ENCODE results near the gene MBD3L2B.

Gene MBD3L2B

GRCh38 chr19:6996810-6997209, 24.4 kb downstream of the MBD3L2B start:
- ChIA-PET POLR2A (no interaction called here), CTCF (no interaction called here)
- H3K9me3 ChIP-seq (ENCODE audit: control insufficient read depth, insufficient read depth, low read depth, low read length): no peaks in the 10 kb centered on the region
- no peaks in the 10 kb centered on the region; a peak in 1 of 3 replicates for H3K36me3 ChIP-seq (ENCODE audit: control insufficient read depth in 2 of 2, insufficient read depth in 1 of 2, low read length in 2 of 2)
- H3K4me1 ChIP-seq (ENCODE audit: control insufficient read depth, insufficient read depth, low read length): no peaks in the 10 kb centered on the region
- TF ChIP-seq SALL2 (tag by site-specific recombination; IDR thresholded peaks at IDR 0.05; ENCODE audit: borderline replicate concordance): no peak
- no peak for TF ChIP-seq IKZF3 (tag by site-specific recombination; IDR thresholded peaks at IDR 0.05)
- no peak for TF ChIP-seq EGR2 (tag by site-specific recombination; IDR thresholded peaks at IDR 0.05; ENCODE audit: low read depth)
- TF ChIP-seq ZSCAN16 (tag by site-specific recombination; IDR thresholded peaks at IDR 0.05): no peak
- no peak for TF ChIP-seq INSM2 (tag by site-specific recombination; IDR thresholded peaks at IDR 0.05)
- no peak for TF ChIP-seq TSHZ1 (tag by site-specific recombination; IDR thresholded peaks at IDR 0.05; ENCODE audit: borderline replicate concordance)
- no peak for TF ChIP-seq ZNF174 (tag by site-specific recombination; IDR thresholded peaks at IDR 0.05)
- no peak for TF ChIP-seq ZNF423 (tag by site-specific recombination; IDR thresholded peaks at IDR 0.05)
- TF ChIP-seq ZFP37 (tag by site-specific recombination; IDR thresholded peaks at IDR 0.05): no peak
- H3K4me3 ChIP-seq (ENCODE audit: low read depth, low read length): no peak overlapping the region
- no peak overlapping the region for H3K27ac ChIP-seq (ENCODE audit: extremely low read depth, low read depth, low read length)

GRCh38 chr19:6995054-6995453, 26.2 kb downstream of the MBD3L2B start:
- Histone ChIP-seq H3K9me3 (ENCODE audit: control insufficient read depth, insufficient read depth, low read depth, low read length) (no peaks in the 10 kb centered on the region), H3K36me3 (ENCODE audit: control insufficient read depth in 2 of 2, insufficient read depth in 1 of 2, low read length in 2 of 2) (no peaks in the 10 kb centered on the region; a peak in 1 of 3 replicates), H3K4me1 (ENCODE audit: control insufficient read depth, insufficient read depth, low read length) (no peaks in the 10 kb centered on the region), H3K27ac (ENCODE audit: extremely low read depth, low read depth, low read length) (no peak overlapping the region), H3K4me3 (ENCODE audit: low read depth, low read length) (no peak overlapping the region)
- ChIA-PET POLR2A (no interaction called here), CTCF (interaction anchor here (0.5 kb wide), 1 partner anchor 113 kb away, joined by 4 read pairs; no protein-coding TSS in a partner anchor)
- TF ChIP-seq ZNF488 (tag by site-specific recombination; IDR thresholded peaks at IDR 0.05) (0 out of 2 replicates have a peak, but pooled peaks have one; percentile 16), ZNF776 (tag by site-specific recombination; IDR thresholded peaks at IDR 0.05; ENCODE audit: borderline replicate concordance) (0 out of 2 replicates have a peak, but pooled peaks have one; percentile 61), RBAK (tag by site-specific recombination; IDR thresholded peaks at IDR 0.05) (no peak), ZNF133 (tag by site-specific recombination; IDR thresholded peaks at IDR 0.05) (peak; percentile 32; the same call in 1 of the 2 replicates), ZNF571 (tag by site-specific recombination; IDR thresholded peaks at IDR 0.05) (0 out of 2 replicates have a peak, but pooled peaks have one; percentile 14), ZBTB21 (tag by site-specific recombination; IDR thresholded peaks at IDR 0.05) (no peak), OSR2 (tag by site-specific recombination; IDR thresholded peaks at IDR 0.05) (no peak), ZNF37A (tag by site-specific recombination; IDR thresholded peaks at IDR 0.05) (no peak), ZNF473 (tag by site-specific recombination; IDR thresholded peaks at IDR 0.05) (0 out of 2 replicates have a peak, but pooled peaks have one; percentile 36), SALL2 (tag by site-specific recombination; IDR thresholded peaks at IDR 0.05; ENCODE audit: borderline replicate concordance) (no peak), HIC1 (tag by site-specific recombination; IDR thresholded peaks at IDR 0.05) (no peak), ZNF621 (tag by site-specific recombination; IDR thresholded peaks at IDR 0.05) (peak; percentile 59; the same call in 1 of the 2 replicates), ZNF785 (tag by site-specific recombination; IDR thresholded peaks at IDR 0.05) (peak; percentile 63; the same call in 1 of the 2 replicates), YY2 (tag by site-specific recombination; IDR thresholded peaks at IDR 0.05) (peak; percentile 14; the same call in 1 of the 2 replicates), ZNF707 (tag by site-specific recombination; IDR thresholded peaks at IDR 0.05) (0 out of 2 replicates have a peak, but pooled peaks have one; percentile 23), ZNF274 (IDR thresholded peaks at IDR 0.05; ENCODE audit: low read length) (no peak), ZNF274 (tag by site-specific recombination; IDR thresholded peaks at IDR 0.05; ENCODE audit: borderline replicate concordance) (peak; percentile 50; the same call in 1 of the 2 replicates)

Data from HEK293 (cell line).